ENCODE measurements around the gene FCGBP. TPM values are rescaled to one million over a fixed set of nuclear protein-coding genes. Genes with fewer than 3 reads are reported as not detected.

The FCGBP gene
- total RNA-seq, 3 donors from 2014 or later: 1,609 to 4,808 (median 4,422) TPM

GRCh38 chr19:39916851-39917396 is 17.5 kb downstream of the FCGBP start:
- peaks cover 6% of the 10 kb centered on the region for H3K4me1 ChIP-seq (ENCODE audit: low read depth)
- no peak overlapping the region for H3K4me3 ChIP-seq
- H3K36me3 ChIP-seq (ENCODE audit: low read depth): no peaks in the 10 kb centered on the region
- intact Hi-C loops (cut with DNase I, micrococcal nuclease): no loop called here
- no peaks in the 10 kb centered on the region for H3K9me3 ChIP-seq
- DNase-seq (peak in 1 of 3 donors; percentile 10), ATAC-seq (no peak)
- no peak for TF ChIP-seq CTCF (IDR thresholded peaks at IDR 0.05)

- Histone ChIP-seq H3K4me3 (no peak overlapping the region), H3K9me3 (no peaks in the 10 kb centered on the region), H3K4me1 (ENCODE audit: low read depth) (peaks cover 6% of the 10 kb centered on the region), H3K36me3 (ENCODE audit: low read depth) (no peaks in the 10 kb centered on the region)
- peak in 1 of 3 donors; percentile 30 for DNase-seq
- no peak for ATAC-seq
- intact Hi-C loops (cut with DNase I, micrococcal nuclease): no loop called here
- TF ChIP-seq CTCF (IDR thresholded peaks at IDR 0.05): no peak
Observed at GRCh38 chr19:39916236-39916635, 18.2 kb downstream of the FCGBP start.

GRCh38 chr19:39915848-39916215 is 18.6 kb downstream of the FCGBP start:
- no peak overlapping the region for H3K4me3 ChIP-seq
- H3K9me3 ChIP-seq: no peaks in the 10 kb centered on the region
- DNase-seq (no peak), ATAC-seq (no peak)
- no peak for TF ChIP-seq CTCF (IDR thresholded peaks at IDR 0.05)
- H3K4me1 ChIP-seq (ENCODE audit: low read depth): peaks cover 6% of the 10 kb centered on the region
- intact Hi-C loops (cut with DNase I, micrococcal nuclease): no loop called here
- H3K36me3 ChIP-seq (ENCODE audit: low read depth): no peaks in the 10 kb centered on the region

- Histone ChIP-seq H3K9me3 (no peaks in the 10 kb centered on the region), H3K4me1 (ENCODE audit: low read depth) (peaks cover 6% of the 10 kb centered on the region), H3K36me3 (ENCODE audit: low read depth) (no peaks in the 10 kb centered on the region), H3K4me3 (no peak overlapping the region)
- intact Hi-C loops (cut with DNase I, micrococcal nuclease): no loop called here
- DNase-seq (peak in 1 of 3 donors; percentile 55), ATAC-seq (no peak)
- no peak for TF ChIP-seq CTCF (IDR thresholded peaks at IDR 0.05)
Observed at GRCh38 chr19:39915101-39915847, 19.2 kb downstream of the FCGBP start.

- no peaks in the 10 kb centered on the region for H3K36me3 ChIP-seq (ENCODE audit: low read depth)
- TF ChIP-seq CTCF (IDR thresholded peaks at IDR 0.05): no peak
- ATAC-seq (peak; percentile 83), DNase-seq (peak; percentile 74 to 79 (median 78))
- intact Hi-C loops (cut with DNase I, micrococcal nuclease): no loop called here
- H3K9me3 ChIP-seq: no peaks in the 10 kb centered on the region
- no peak overlapping the region for H3K4me3 ChIP-seq
- H3K4me1 ChIP-seq (ENCODE audit: low read depth): peaks cover 6% of the 10 kb centered on the region
Observed at GRCh38 chr19:39913682-39914333, 20.6 kb downstream of the FCGBP start.

All from mucosa of descending colon (tissue), 3 donors.